Measurements from ENCODE around the gene NUP85. TPM values are rescaled to one million over a fixed set of nuclear protein-coding genes. Genes with fewer than 3 reads are reported as not detected.

The NUP85 gene
- total and polyA plus RNA-seq, 2 of the 4 experiments (the other 2 are of a cell fraction): 29.4 to 54.4 TPM

- Histone ChIP-seq H2BK20ac (ENCODE audit: low read depth, low read length) (no peak overlapping the region), H3K18ac (ENCODE audit: low read depth, low read length) (no peak overlapping the region), H3K79me1 (ENCODE audit: low read depth in 1 of 2, low read length in 2 of 2) (peaks cover 37 to 48% of the 10 kb centered on the region in 2 experiments), H4K20me1 (ENCODE audit: insufficient read depth, low read length) (peaks cover 21% of the 10 kb centered on the region; the same call in 1 of the 2 replicates), H2BK5ac (ENCODE audit: low read depth, low read length, poor library complexity, severe bottlenecking) (no peak overlapping the region), H2BK120ac (ENCODE audit: low read depth, low read length) (no peak overlapping the region), H3K23ac (ENCODE audit: low read depth, low read length) (no peak overlapping the region), H3K9ac (ENCODE audit: low read depth, low read length) (no peak overlapping the region), H3K9me1 (ENCODE audit: insufficient read depth, low read length) (peaks cover 7% of the 10 kb centered on the region), H3K9me3 (ENCODE audit: control insufficient read depth, insufficient read depth, low read length) (no peaks in the 10 kb centered on the region), H2AFZ (replicated peaks; ENCODE audit: low read length, poor library complexity) (no peak overlapping the region), H3K27ac (ENCODE audit: insufficient read depth, low read length) (no peak overlapping the region), H3K4me2 (ENCODE audit: low read depth, low read length) (no peak overlapping the region), H2AK9ac (replicated peaks; ENCODE audit: low read depth, low read length, poor library complexity) (no peak overlapping the region), H3K4me3 (ENCODE audit: insufficient read depth, low read depth, low read length) (no peak overlapping the region), H2BK15ac (ENCODE audit: low read depth, low read length) (no peak overlapping the region), H3K36me3 (ENCODE audit: control insufficient read depth, insufficient read depth, low read length) (peaks cover 26% of the 10 kb centered on the region), H3K14ac (replicated peaks; ENCODE audit: low read depth, low read length) (no peak overlapping the region), H4K5ac (ENCODE audit: low read depth, low read length) (no peak overlapping the region), H3K56ac (ENCODE audit: extremely low read depth, insufficient read depth, low read length) (no peak overlapping the region), H3K4ac (ENCODE audit: low read depth, low read length) (no peak overlapping the region), H2AK5ac (ENCODE audit: low read depth, low read length) (no peak overlapping the region), H3K27me3 (ENCODE audit: control insufficient read depth, insufficient read depth, low read length) (no peaks in the 10 kb centered on the region), H4K8ac (ENCODE audit: low read depth in 2 of 2, low read length in 2 of 2) (no peak overlapping the region), H3K4me1 (ENCODE audit: control insufficient read depth, insufficient read depth, low read length) (peaks cover 3% of the 10 kb centered on the region), H4K91ac (ENCODE audit: insufficient read depth, low read depth, low read length) (no peak overlapping the region)
- DNase-seq (no peak), ATAC-seq (ENCODE audit: low read depth) (no peak)
- no peak for TF ChIP-seq FOS (IDR thresholded peaks at IDR 0.05; ENCODE audit: low read depth, low read length)
- no peak for TF ChIP-seq USF2 (IDR thresholded peaks at IDR 0.05; ENCODE audit: low read depth, low read length)
- TF ChIP-seq BHLHE40 (IDR thresholded peaks at IDR 0.05; ENCODE audit: low read depth, low read length): no peak
- no peak for TF ChIP-seq MAFK (IDR thresholded peaks at IDR 0.05; ENCODE audit: low read depth, low read length)
- no peak for TF ChIP-seq CEBPB (IDR thresholded peaks at IDR 0.05; ENCODE audit: low read depth, low read length)
- no peak for TF ChIP-seq RAD21 (IDR thresholded peaks at IDR 0.05; ENCODE audit: low read length)
- no peak for TF ChIP-seq ELK1 (IDR thresholded peaks at IDR 0.05; ENCODE audit: borderline replicate concordance, low read depth, low read length)
- TF ChIP-seq SMC3 (IDR thresholded peaks at IDR 0.05; ENCODE audit: low read depth, low read length): no peak
- TF ChIP-seq MXI1 (IDR thresholded peaks at IDR 0.05; ENCODE audit: borderline replicate concordance, low read depth, low read length): no peak
- TF ChIP-seq NFE2L2 (IDR thresholded peaks at IDR 0.05; ENCODE audit: low read depth, low read length): no peak
- no peak for TF ChIP-seq RCOR1 (IDR thresholded peaks at IDR 0.05; ENCODE audit: insufficient replicate concordance, low read length)
- no peak for TF ChIP-seq POLR2A (IDR thresholded peaks at IDR 0.05; ENCODE audit: low read depth, low read length)
- no peak for TF ChIP-seq RFX5 (IDR thresholded peaks at IDR 0.05; ENCODE audit: low read depth, low read length)
- no peak for TF ChIP-seq CTCF (conservative IDR thresholded peaks at IDR 0.05; ENCODE audit: low read depth, low read length)
- TF ChIP-seq MAZ (IDR thresholded peaks at IDR 0.05; ENCODE audit: borderline replicate concordance, low read depth, low read length): no peak
- TF ChIP-seq CHD1 (IDR thresholded peaks at IDR 0.05; ENCODE audit: low read depth, low read length): no peak
- WGBS, 2 experiments (ENCODE audit: extremely low coverage in 2 of 2, insufficient read length in 1 of 2): no CpG with 5 or more reads among the region's 4 CpGs
- POLR2A ChIA-PET (ENCODE audit: unreplicated experiment): interaction anchor here (1.5 kb wide), 1 partner anchor 8 kb away, joined by 4 read pairs; the partner anchor contains the start of gene MIF4GD
- intact Hi-C loops (cut with micrococcal nuclease): no loop called here
- CTCF ChIA-PET: interaction anchor here (0.6 to 3.2 kb wide), 2 partner anchors 8 to 29 kb away, joined by 3 to 18 read pairs; partner anchors contain the start of gene MIF4GD
- dilution Hi-C loops (cut with HindIII; ENCODE audit: low sequenced_read_pairs, unreplicated experiment): no loop called here
- in situ Hi-C loops (cut with MboI; ENCODE audit: low sequenced_read_pairs): no loop called here
- BruUV-seq (replicated peaks): no TSS peak
Observed at GRCh38 chr17:75263055-75263454, 57.6 kb downstream of the NUP85 start.
